HepG2 (cell line): ENCODE results near the gene PIN4.

Experiments used
- CREB1 ChIP-seq, 2 experiments: fragments of 450-650 bp in 1 of 2; IDR thresholded peaks; 2 replicates each; pipeline ENCODE4 v1.6.1; 2016 to 2017; ENCODE audit warnings: control low read depth in 1 of 2, mild to moderate bottlenecking in 1 of 2, missing compliant biosample characterization in 1 of 2, missing genetic modification characterization in 1 of 2
- EEA1 ChIP-seq: sonication (generic); formaldehyde crosslinking; IDR thresholded peaks from 2 replicates; pipeline ENCODE4 v1.5.1; 2020; ENCODE audit warnings: mild to moderate bottlenecking, missing genetic modification reagents, borderline replicate concordance
- FOXJ3 ChIP-seq: sonication (generic); formaldehyde crosslinking; IDR thresholded peaks from 2 replicates; pipeline ENCODE4 v1.4.0; 2020; ENCODE audit warnings: missing genetic modification reagents, mild to moderate bottlenecking, borderline replicate concordance
- HDAC2 ChIP-seq: sonication (generic); formaldehyde crosslinking; IDR thresholded peaks from 2 replicates; pipeline ENCODE4 v1.4.0; 2020; ENCODE audit warnings: missing genetic modification reagents
- POLR2A ChIP-seq, 2 experiments: IDR thresholded peaks; 2 replicates each; pipeline ENCODE4 v1.6.1; 2011; ENCODE audit warnings: low read depth in 2 of 2, low read length in 2 of 2, mild to moderate bottlenecking in 1 of 2, moderate library complexity in 1 of 2; ENCODE audit not compliant: insufficient read depth in 1 of 2
- POLR2AphosphoS5 ChIP-seq: IDR thresholded peaks from 2 replicates; pipeline ENCODE4 v1.6.1; 2012; ENCODE audit warnings: low read depth, low read length
- SMC3 ChIP-seq: IDR thresholded peaks from 2 replicates; pipeline ENCODE4 v1.6.1; 2011; ENCODE audit warnings: low read length, improper control_type of control experiment
- SOX13 ChIP-seq, 3 experiments: fragments of 450-650 bp in 1 of 3; sonication (generic) in 1 of 3; formaldehyde crosslinking in 1 of 3; IDR thresholded peaks in 2 of 3; conservative IDR thresholded peaks in 1 of 3; 2 replicates each; pipeline versions ENCODE4 v1.5.0 to v1.6.1; 2016 to 2020; ENCODE audit warnings: antibody characterized with exemption in 1 of 3, mild to moderate bottlenecking in 1 of 3, missing compliant biosample characterization in 1 of 3, missing genetic modification reagents in 1 of 3, moderate library complexity in 1 of 3
- ZNF143 ChIP-seq: sonication (generic); formaldehyde crosslinking; IDR thresholded peaks from 2 replicates; pipeline ENCODE4 v1.4.0; 2020; ENCODE audit warnings: missing genetic modification reagents
- TF ChIP-seq, protein P1 (sequence below): sonication (generic); formaldehyde crosslinking; IDR thresholded peaks from 2 replicates; pipeline ENCODE4 v1.5.0; 2020; ENCODE audit warnings: mild to moderate bottlenecking, low read depth, missing genetic modification reagents, borderline replicate concordance
- TF ChIP-seq, protein P2 (sequence below): sonication (generic); formaldehyde crosslinking; IDR thresholded peaks from 2 replicates; pipeline ENCODE4 v1.8.1; 2023; ENCODE audit warnings: mild to moderate bottlenecking, inconsistent platforms, moderate library complexity, missing genetic modification reagents, borderline replicate concordance
- TF ChIP-seq, protein P3 (sequence below): sonication (generic); formaldehyde crosslinking; IDR thresholded peaks from 2 replicates; pipeline ENCODE4 v1.8.1; 2023; ENCODE audit warnings: mild to moderate bottlenecking, missing genetic modification reagents
- TF ChIP-seq, protein P4 (sequence below): IDR thresholded peaks from 2 replicates; pipeline ENCODE4 v1.6.1; 2012; ENCODE audit warnings: inconsistent platforms
- TF ChIP-seq, protein P5 (sequence below): sonication (generic); formaldehyde crosslinking; IDR thresholded peaks from 2 replicates; pipeline ENCODE4 v1.5.0; 2020; ENCODE audit warnings: mild to moderate bottlenecking, missing genetic modification reagents, moderate library complexity

DNA sequence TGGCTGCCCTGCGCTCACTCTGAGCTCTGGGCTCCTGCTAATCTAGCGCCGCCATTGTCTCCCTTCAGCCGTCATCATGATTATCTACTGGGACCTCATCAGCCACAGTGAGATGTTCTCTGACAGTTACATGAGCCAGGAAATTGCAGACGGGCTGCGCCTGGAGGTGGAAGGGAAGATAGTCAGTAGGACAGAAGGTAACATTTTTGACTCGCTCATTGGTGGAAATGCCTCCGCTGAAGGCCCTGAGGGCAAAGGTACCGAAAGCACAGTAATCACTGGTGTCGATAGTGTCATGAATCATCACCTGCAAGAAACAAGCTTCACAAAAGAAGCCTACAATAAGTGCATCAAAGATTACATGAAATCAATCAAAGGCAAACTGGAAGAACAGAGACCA, 21.8 kb upstream of the PIN4 start:
- TF ChIP-seq POLR2AphosphoS5 (no peak), EEA1 (CRISPR knock-in tag) (no peak), ZNF143 (CRISPR knock-in tag) (no peak), SOX13 (IDR thresholded peaks at IDR 0.05) (no peak), SOX13 (CRISPR knock-in tag; conservative IDR thresholded peaks at IDR 0.05 in 1 of 2, IDR thresholded peaks at IDR 0.05 in 1 of 2) (no peak), POLR2A (IDR thresholded peaks at IDR 0.05; ENCODE audit: insufficient read depth in 1 of 2, low read depth in 2 of 2, low read length in 2 of 2) (no peak), CREB1 (IDR thresholded peaks at IDR 0.05) (no peak), CREB1 (CRISPR knock-in tag; IDR thresholded peaks at IDR 0.05) (no peak), HDAC2 (CRISPR knock-in tag) (no peak), SMC3 (no peak), FOXJ3 (CRISPR knock-in tag) (no peak)
- TF ChIP-seq, protein P1, sequence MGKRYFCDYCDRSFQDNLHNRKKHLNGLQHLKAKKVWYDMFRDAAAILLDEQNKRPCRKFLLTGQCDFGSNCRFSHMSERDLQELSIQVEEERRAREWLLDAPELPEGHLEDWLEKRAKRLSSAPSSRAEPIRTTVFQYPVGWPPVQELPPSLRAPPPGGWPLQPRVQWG (CRISPR knock-in tag), result no peak
- TF ChIP-seq, protein P2, sequence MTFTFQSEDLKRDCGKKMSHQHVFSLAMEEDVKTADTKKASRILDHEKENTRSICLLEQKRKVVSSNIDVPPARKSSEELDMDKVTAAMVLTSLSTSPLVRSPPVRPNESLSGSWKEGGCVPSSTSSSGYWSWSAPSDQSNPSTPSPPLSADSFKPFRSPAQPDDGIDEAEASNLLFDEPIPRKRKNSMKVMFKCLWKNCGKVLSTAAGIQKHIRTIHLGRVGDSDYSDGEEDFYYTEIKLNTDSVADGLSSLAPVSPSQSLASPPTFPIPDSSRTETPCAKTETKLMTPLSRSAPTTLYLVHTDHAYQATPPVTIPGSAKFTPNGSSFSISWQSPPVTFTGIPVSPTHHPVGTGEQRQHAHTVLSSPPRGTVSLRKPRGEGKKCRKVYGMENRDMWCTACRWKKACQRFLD (CRISPR knock-in tag), result no peak
- TF ChIP-seq, protein P3, sequence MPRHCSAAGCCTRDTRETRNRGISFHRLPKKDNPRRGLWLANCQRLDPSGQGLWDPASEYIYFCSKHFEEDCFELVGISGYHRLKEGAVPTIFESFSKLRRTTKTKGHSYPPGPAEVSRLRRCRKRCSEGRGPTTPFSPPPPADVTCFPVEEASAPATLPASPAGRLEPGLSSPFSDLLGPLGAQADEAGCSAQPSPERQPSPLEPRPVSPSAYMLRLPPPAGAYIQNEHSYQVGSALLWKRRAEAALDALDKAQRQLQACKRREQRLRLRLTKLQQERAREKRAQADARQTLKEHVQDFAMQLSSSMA (CRISPR knock-in tag), result no peak
- TF ChIP-seq, protein P4, sequence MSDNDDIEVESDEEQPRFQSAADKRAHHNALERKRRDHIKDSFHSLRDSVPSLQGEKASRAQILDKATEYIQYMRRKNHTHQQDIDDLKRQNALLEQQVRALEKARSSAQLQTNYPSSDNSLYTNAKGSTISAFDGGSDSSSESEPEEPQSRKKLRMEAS, result no peak
- TF ChIP-seq, protein P5, sequence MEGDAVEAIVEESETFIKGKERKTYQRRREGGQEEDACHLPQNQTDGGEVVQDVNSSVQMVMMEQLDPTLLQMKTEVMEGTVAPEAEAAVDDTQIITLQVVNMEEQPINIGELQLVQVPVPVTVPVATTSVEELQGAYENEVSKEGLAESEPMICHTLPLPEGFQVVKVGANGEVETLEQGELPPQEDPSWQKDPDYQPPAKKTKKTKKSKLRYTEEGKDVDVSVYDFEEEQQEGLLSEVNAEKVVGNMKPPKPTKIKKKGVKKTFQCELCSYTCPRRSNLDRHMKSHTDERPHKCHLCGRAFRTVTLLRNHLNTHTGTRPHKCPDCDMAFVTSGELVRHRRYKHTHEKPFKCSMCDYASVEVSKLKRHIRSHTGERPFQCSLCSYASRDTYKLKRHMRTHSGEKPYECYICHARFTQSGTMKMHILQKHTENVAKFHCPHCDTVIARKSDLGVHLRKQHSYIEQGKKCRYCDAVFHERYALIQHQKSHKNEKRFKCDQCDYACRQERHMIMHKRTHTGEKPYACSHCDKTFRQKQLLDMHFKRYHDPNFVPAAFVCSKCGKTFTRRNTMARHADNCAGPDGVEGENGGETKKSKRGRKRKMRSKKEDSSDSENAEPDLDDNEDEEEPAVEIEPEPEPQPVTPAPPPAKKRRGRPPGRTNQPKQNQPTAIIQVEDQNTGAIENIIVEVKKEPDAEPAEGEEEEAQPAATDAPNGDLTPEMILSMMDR (CRISPR knock-in tag), result no peak
